Esophagus muscularis mucosa (tissue), 4 donors: Measurements from ENCODE around the gene FRY. TPM values are rescaled to one million over a fixed set of nuclear protein-coding genes. Genes with fewer than 3 reads are reported as not detected.

Experiments
- DNase-seq: peaks from one replicate; pipeline ENCODE4 v3.0.0-alpha.2; 2017; ENCODE audit errors: extremely low spot score
- H3K27ac ChIP-seq, 4 donors: fragments of 200-600 bp; sonication (generic); replicated peaks in 1 of 4; 1 replicate in 3 of 4; 2 replicates in 1 of 4; pipeline ENCODE4 v1.5.1; 2016 to 2019; ENCODE audit warnings: mild to moderate bottlenecking in 1 of 4
- H3K27me3 ChIP-seq, 4 donors: fragments of 200-600 bp; sonication (generic); one replicate each; pipeline versions ENCODE4 v1.5.1 to v1.6.0; 2016 to 2019
- H3K36me3 ChIP-seq, 4 donors: fragments of 200-600 bp; sonication (generic); one replicate each; pipeline ENCODE4 v1.5.1; 2016 to 2019
- H3K4me1 ChIP-seq, 4 donors: fragments of 200-600 bp; sonication (generic); one replicate each; pipeline ENCODE4 v1.5.1; 2016 to 2019
- H3K4me3 ChIP-seq, 4 donors: fragments of 200-600 bp; sonication (generic); 1 replicate in 2 of 4; 2 replicates in 2 of 4; pipeline ENCODE4 v1.5.1; 2016 to 2019; ENCODE audit warnings: mild to moderate bottlenecking in 4 of 4, moderate library complexity in 1 of 4
- H3K9me3 ChIP-seq, 4 donors: fragments of 200-600 bp; sonication (generic); 1 replicate in 3 of 4; 2 replicates in 1 of 4; pipeline ENCODE4 v1.5.1; 2016 to 2019
- CTCF ChIP-seq, 3 experiments: fragments of 200-600 bp in 2 of 3; fragments of 450-650 bp in 1 of 3; sonication (generic) in 2 of 3; IDR thresholded peaks; one replicate each; pipeline ENCODE4 v1.5.1; 2017 to 2019; ENCODE audit warnings: antibody characterized with exemption in 3 of 3, mild to moderate bottlenecking in 2 of 3, moderate library complexity in 1 of 3
- EP300 ChIP-seq: sonication (generic); formaldehyde crosslinking; IDR thresholded peaks from one replicate; pipeline ENCODE4 v1.6.1; 2017; ENCODE audit warnings: antibody characterized with exemption
- POLR2A ChIP-seq: fragments of 450-650 bp; IDR thresholded peaks from one replicate; pipeline ENCODE4 v1.6.1; 2017; ENCODE audit warnings: antibody characterized with exemption, moderate library complexity, mild to moderate bottlenecking, low read depth
- POLR2AphosphoS5 ChIP-seq, 2 donors: sonication (generic); formaldehyde crosslinking; IDR thresholded peaks; one replicate each; pipeline ENCODE4 v1.6.1; 2017; ENCODE audit warnings: antibody characterized with exemption in 2 of 2
- WGBS: methylation state at CpG from one replicate; pipeline ENCODE4 v1.1.5; 2018; 5-methylcytosine and 5-hydroxymethylcytosine counted together
- intact Hi-C: fragments of 100-400 bp; cut with DNase I; formaldehyde crosslinking; loops from one replicate; pipeline ENCODE4 v1.15.1; 2023
- total RNA-seq, 4 donors: library from RNA; depleted of rRNA; stranded (reverse); fragments of >200 nt; gene quantifications; one replicate each; pipeline versions ENCODE4 v1.1.0 to v1.2.1, GENCODE V29; 2016

Gene FRY
- total RNA-seq, 4 donors from 2014 or later: 104 to 276 (median 135) TPM

- Histone ChIP-seq H3K27ac (no peak overlapping the region), H3K4me3 (no peak overlapping the region), H3K27me3 (no peaks in the 10 kb centered on the region), H3K9me3 (no peaks in the 10 kb centered on the region), H3K36me3 (no peaks in the 10 kb centered on the region), H3K4me1 (peaks cover 15 to 23% (median 18%) of the 10 kb centered on the region in 4 donors)
- DNase-seq: no peak
- intact Hi-C loops: no loop called here
- WGBS: 81% methylated on average over 2 of the region's 2 CpGs
- TF ChIP-seq CTCF (IDR thresholded peaks at IDR 0.05): no peak
- no peak for TF ChIP-seq EP300
- no peak for TF ChIP-seq POLR2A
Measured at GRCh38 chr13:32025730-32026129, 5.8 kb upstream of the FRY start.

- 97% methylated on average over 3 of the region's 3 CpGs for WGBS
Measured at GRCh38 chr13:32026623-32027022, 5.0 kb upstream of the FRY start.

GRCh38 chr13:32028711-32029110 is 2.9 kb upstream of the FRY start:
- WGBS: 81% methylated on average over 3 of the region's 3 CpGs
- H3K9me3 ChIP-seq: no peaks in the 10 kb centered on the region
- H3K4me3 ChIP-seq: no peak overlapping the region
- intact Hi-C loops: no loop called here
- no peaks in the 10 kb centered on the region for H3K36me3 ChIP-seq
- H3K4me1 ChIP-seq: peaks cover 5 to 24% (median 18%) of the 10 kb centered on the region in 4 donors
- no peak for DNase-seq
- H3K27me3 ChIP-seq: no peaks in the 10 kb centered on the region
- TF ChIP-seq EP300: no peak
- TF ChIP-seq POLR2A: no peak
- TF ChIP-seq CTCF (IDR thresholded peaks at IDR 0.05): no peak
- no peak for TF ChIP-seq POLR2AphosphoS5 (IDR thresholded peaks at IDR 0.05)
- H3K27ac ChIP-seq: no peak overlapping the region

More at GRCh38 chr13:32026623-32027022, 5.0 kb upstream of the FRY start:
- DNase-seq: no peak
- peaks cover 16 to 29% (median 22%) of the 10 kb centered on the region in 4 donors for H3K4me1 ChIP-seq
- no peak overlapping the region for H3K4me3 ChIP-seq
- intact Hi-C loops: no loop called here
- no peaks in the 10 kb centered on the region for H3K9me3 ChIP-seq
- H3K27ac ChIP-seq: no peak overlapping the region
- no peak for TF ChIP-seq POLR2A
- no peak for TF ChIP-seq CTCF (IDR thresholded peaks at IDR 0.05)
- TF ChIP-seq EP300: no peak
- no peak for TF ChIP-seq POLR2AphosphoS5 (IDR thresholded peaks at IDR 0.05)
- H3K36me3 ChIP-seq: no peaks in the 10 kb centered on the region
- no peaks in the 10 kb centered on the region for H3K27me3 ChIP-seq

GRCh38 chr13:32029684-32030083 is 1.9 kb upstream of the FRY start:
- H3K4me3 ChIP-seq: no peak overlapping the region
- H3K9me3 ChIP-seq: no peaks in the 10 kb centered on the region
- no peaks in the 10 kb centered on the region for H3K36me3 ChIP-seq
- 95% methylated on average over 6 of the region's 6 CpGs for WGBS
- intact Hi-C loops: loop anchor here (10.0 kb wide), 1 partner anchor 125 kb away; no protein-coding TSS in a partner anchor
- no peaks in the 10 kb centered on the region for H3K27me3 ChIP-seq
- H3K4me1 ChIP-seq: peaks cover 5 to 24% (median 19%) of the 10 kb centered on the region in 4 donors
- no peak for TF ChIP-seq POLR2AphosphoS5 (IDR thresholded peaks at IDR 0.05)
- TF ChIP-seq POLR2A: no peak
- TF ChIP-seq CTCF (IDR thresholded peaks at IDR 0.05): no peak
- TF ChIP-seq EP300: no peak
- no peak overlapping the region for H3K27ac ChIP-seq
- no peak for DNase-seq

GRCh38 chr13:32031815-32032370 is 319 bp downstream of the FRY start:
- Histone ChIP-seq H3K27me3 (no peaks in the 10 kb centered on the region), H3K36me3 (no peaks in the 10 kb centered on the region), H3K4me3 (peak overlapping the region; percentile 75 to 85 (median 78)), H3K4me1 (peaks cover 19 to 35% (median 28%) of the 10 kb centered on the region in 4 donors), H3K9me3 (no peaks in the 10 kb centered on the region), H3K27ac (peak overlapping the region; percentile 83 to 90 (median 88))
- TF ChIP-seq POLR2A (no peak), EP300 (no peak), CTCF (IDR thresholded peaks at IDR 0.05) (no peak), POLR2AphosphoS5 (IDR thresholded peaks at IDR 0.05) (no peak)
- intact Hi-C loops: loop anchor here (10.0 kb wide), 1 partner anchor 123 kb away; no protein-coding TSS in a partner anchor
- WGBS: 19% methylated on average over 3 of the region's 3 CpGs
- DNase-seq: no peak
